ENCODE results near the gene PTTG2.

GRCh38 chr4:37924946-37925345 lies 35.3 kb upstream of the PTTG2 start:
- TF ChIP-seq RFX5 (IDR thresholded peaks at IDR 0.05; ENCODE audit: low read depth, low read length) (no peak), CEBPB (IDR thresholded peaks at IDR 0.05; ENCODE audit: low read depth, low read length) (no peak), CTCF (conservative IDR thresholded peaks at IDR 0.05; ENCODE audit: low read depth, low read length) (no peak), POLR2A (IDR thresholded peaks at IDR 0.05; ENCODE audit: low read depth, low read length) (no peak), BHLHE40 (IDR thresholded peaks at IDR 0.05; ENCODE audit: low read depth, low read length) (no peak), RAD21 (IDR thresholded peaks at IDR 0.05; ENCODE audit: low read length) (no peak), ELK1 (IDR thresholded peaks at IDR 0.05; ENCODE audit: borderline replicate concordance, low read depth, low read length) (no peak), RCOR1 (IDR thresholded peaks at IDR 0.05; ENCODE audit: insufficient replicate concordance, low read length) (no peak), USF2 (IDR thresholded peaks at IDR 0.05; ENCODE audit: low read depth, low read length) (no peak), SMC3 (IDR thresholded peaks at IDR 0.05; ENCODE audit: low read depth, low read length) (no peak), MAFK (IDR thresholded peaks at IDR 0.05; ENCODE audit: low read depth, low read length) (no peak), NFE2L2 (IDR thresholded peaks at IDR 0.05; ENCODE audit: low read depth, low read length) (no peak), MAZ (IDR thresholded peaks at IDR 0.05; ENCODE audit: borderline replicate concordance, low read depth, low read length) (no peak), MXI1 (IDR thresholded peaks at IDR 0.05; ENCODE audit: borderline replicate concordance, low read depth, low read length) (no peak)
